ENCODE measurements around the gene PPHLN1.

PPHLN1 gene

GRCh38 chr12:42442311-42442759 lies 116.4 kb downstream of the PPHLN1 start:
- TF ChIP-seq TEAD4 (IDR thresholded peaks at IDR 0.05) (no peak), EGR1 (IDR thresholded peaks at IDR 0.05) (no peak), FOXM1 (IDR thresholded peaks at IDR 0.05; ENCODE audit: borderline replicate concordance, low read depth) (no peak), TAF1 (IDR thresholded peaks at IDR 0.05; ENCODE audit: low read depth) (no peak), ZBTB7A (IDR thresholded peaks at IDR 0.05; ENCODE audit: low read depth) (no peak), NFIC (IDR thresholded peaks at IDR 0.05) (no peak), TCF12 (IDR thresholded peaks at IDR 0.05; ENCODE audit: low read depth) (no peak), CREB1 (IDR thresholded peaks at IDR 0.05; ENCODE audit: low read depth) (no peak), RAD21 (IDR thresholded peaks at IDR 0.05; ENCODE audit: low read depth) (no peak)
- TF ChIP-seq, protein P1, sequence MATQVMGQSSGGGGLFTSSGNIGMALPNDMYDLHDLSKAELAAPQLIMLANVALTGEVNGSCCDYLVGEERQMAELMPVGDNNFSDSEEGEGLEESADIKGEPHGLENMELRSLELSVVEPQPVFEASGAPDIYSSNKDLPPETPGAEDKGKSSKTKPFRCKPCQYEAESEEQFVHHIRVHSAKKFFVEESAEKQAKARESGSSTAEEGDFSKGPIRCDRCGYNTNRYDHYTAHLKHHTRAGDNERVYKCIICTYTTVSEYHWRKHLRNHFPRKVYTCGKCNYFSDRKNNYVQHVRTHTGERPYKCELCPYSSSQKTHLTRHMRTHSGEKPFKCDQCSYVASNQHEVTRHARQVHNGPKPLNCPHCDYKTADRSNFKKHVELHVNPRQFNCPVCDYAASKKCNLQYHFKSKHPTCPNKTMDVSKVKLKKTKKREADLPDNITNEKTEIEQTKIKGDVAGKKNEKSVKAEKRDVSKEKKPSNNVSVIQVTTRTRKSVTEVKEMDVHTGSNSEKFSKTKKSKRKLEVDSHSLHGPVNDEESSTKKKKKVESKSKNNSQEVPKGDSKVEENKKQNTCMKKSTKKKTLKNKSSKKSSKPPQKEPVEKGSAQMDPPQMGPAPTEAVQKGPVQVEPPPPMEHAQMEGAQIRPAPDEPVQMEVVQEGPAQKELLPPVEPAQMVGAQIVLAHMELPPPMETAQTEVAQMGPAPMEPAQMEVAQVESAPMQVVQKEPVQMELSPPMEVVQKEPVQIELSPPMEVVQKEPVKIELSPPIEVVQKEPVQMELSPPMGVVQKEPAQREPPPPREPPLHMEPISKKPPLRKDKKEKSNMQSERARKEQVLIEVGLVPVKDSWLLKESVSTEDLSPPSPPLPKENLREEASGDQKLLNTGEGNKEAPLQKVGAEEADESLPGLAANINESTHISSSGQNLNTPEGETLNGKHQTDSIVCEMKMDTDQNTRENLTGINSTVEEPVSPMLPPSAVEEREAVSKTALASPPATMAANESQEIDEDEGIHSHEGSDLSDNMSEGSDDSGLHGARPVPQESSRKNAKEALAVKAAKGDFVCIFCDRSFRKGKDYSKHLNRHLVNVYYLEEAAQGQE (IDR thresholded peaks at IDR 0.05; ENCODE audit: low read depth) = no peak
- TF ChIP-seq, protein P2, sequence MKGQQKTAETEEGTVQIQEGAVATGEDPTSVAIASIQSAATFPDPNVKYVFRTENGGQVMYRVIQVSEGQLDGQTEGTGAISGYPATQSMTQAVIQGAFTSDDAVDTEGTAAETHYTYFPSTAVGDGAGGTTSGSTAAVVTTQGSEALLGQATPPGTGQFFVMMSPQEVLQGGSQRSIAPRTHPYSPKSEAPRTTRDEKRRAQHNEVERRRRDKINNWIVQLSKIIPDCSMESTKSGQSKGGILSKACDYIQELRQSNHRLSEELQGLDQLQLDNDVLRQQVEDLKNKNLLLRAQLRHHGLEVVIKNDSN (IDR thresholded peaks at IDR 0.05) = no peak

GRCh38 chr12:42442888-42443287 lies 116.9 kb downstream of the PPHLN1 start:
- no peak for TF ChIP-seq EP300 (IDR thresholded peaks at IDR 0.05; ENCODE audit: borderline replicate concordance)
- TF ChIP-seq, protein P1 (IDR thresholded peaks at IDR 0.05; ENCODE audit: low read depth) = no peak
- no peak for TF ChIP-seq TAF1 (IDR thresholded peaks at IDR 0.05; ENCODE audit: low read depth)
- no peak for TF ChIP-seq FOXM1 (IDR thresholded peaks at IDR 0.05; ENCODE audit: borderline replicate concordance, low read depth)
- no peak for TF ChIP-seq EGR1 (IDR thresholded peaks at IDR 0.05)
- TF ChIP-seq CEBPB (IDR thresholded peaks at IDR 0.05) = no peak
- no peak for TF ChIP-seq RAD21 (IDR thresholded peaks at IDR 0.05; ENCODE audit: low read depth)
- TF ChIP-seq, protein P2 (IDR thresholded peaks at IDR 0.05) = no peak
- no peak for TF ChIP-seq TEAD4 (IDR thresholded peaks at IDR 0.05)
- no peak for TF ChIP-seq MAX (IDR thresholded peaks at IDR 0.05)
- TF ChIP-seq TCF12 (IDR thresholded peaks at IDR 0.05; ENCODE audit: low read depth) = no peak

- no peak for TF ChIP-seq NFIC (IDR thresholded peaks at IDR 0.05)
- TF ChIP-seq MAX (IDR thresholded peaks at IDR 0.05) = no peak
- TF ChIP-seq TEAD4 (IDR thresholded peaks at IDR 0.05) = no peak
- TF ChIP-seq TAF1 (IDR thresholded peaks at IDR 0.05; ENCODE audit: low read depth) = no peak
- no peak for TF ChIP-seq RAD21 (IDR thresholded peaks at IDR 0.05; ENCODE audit: low read depth)
- TF ChIP-seq ZBTB7A (IDR thresholded peaks at IDR 0.05; ENCODE audit: low read depth) = no peak
- TF ChIP-seq, protein P2 (IDR thresholded peaks at IDR 0.05) = no peak
- TF ChIP-seq EP300 (IDR thresholded peaks at IDR 0.05; ENCODE audit: borderline replicate concordance) = no peak
- TF ChIP-seq CREB1 (IDR thresholded peaks at IDR 0.05; ENCODE audit: low read depth) = no peak
These were observed 118.4 kb downstream of the PPHLN1 start for GRCh38 chr12:42444192-42444943.

DNA sequence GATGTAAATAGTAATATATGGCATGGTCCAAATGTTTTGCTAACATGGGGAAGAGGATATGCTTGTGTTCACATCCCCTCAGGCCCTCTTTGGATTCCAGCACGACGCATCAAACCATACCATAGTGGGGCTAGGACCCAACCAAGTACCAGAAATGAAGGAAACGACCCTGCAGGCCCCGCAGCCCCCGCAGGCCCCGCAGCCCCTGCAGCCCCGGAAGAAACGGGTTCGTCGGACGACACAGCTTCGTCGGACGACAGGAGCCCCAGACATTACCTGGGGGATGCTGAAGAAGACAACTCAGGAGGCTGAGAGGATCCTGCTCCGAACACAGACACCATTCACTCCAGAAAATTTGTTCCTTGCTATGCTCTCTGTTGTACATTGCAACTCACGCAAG lies 119.9 kb downstream of the PPHLN1 start:
- no peak for TF ChIP-seq TAF1 (IDR thresholded peaks at IDR 0.05; ENCODE audit: low read depth)
- TF ChIP-seq EP300 (IDR thresholded peaks at IDR 0.05; ENCODE audit: borderline replicate concordance) = no peak
- TF ChIP-seq RAD21 (IDR thresholded peaks at IDR 0.05; ENCODE audit: low read depth) = no peak
- TF ChIP-seq, protein P1 (IDR thresholded peaks at IDR 0.05; ENCODE audit: low read depth) = no peak
- TF ChIP-seq YY1 (IDR thresholded peaks at IDR 0.05; ENCODE audit: low read depth) = no peak
- no peak for TF ChIP-seq EGR1 (IDR thresholded peaks at IDR 0.05)
- TF ChIP-seq CEBPB (IDR thresholded peaks at IDR 0.05) = no peak
- TF ChIP-seq FOXM1 (IDR thresholded peaks at IDR 0.05; ENCODE audit: borderline replicate concordance, low read depth) = no peak
- TF ChIP-seq, protein P2 (IDR thresholded peaks at IDR 0.05) = no peak
- no peak for TF ChIP-seq NFIC (IDR thresholded peaks at IDR 0.05)
- TF ChIP-seq ZBTB7A (IDR thresholded peaks at IDR 0.05; ENCODE audit: low read depth) = no peak
- TF ChIP-seq TEAD4 (IDR thresholded peaks at IDR 0.05) = no peak
- TF ChIP-seq CREB1 (IDR thresholded peaks at IDR 0.05; ENCODE audit: low read depth) = no peak
- no peak for TF ChIP-seq TCF12 (IDR thresholded peaks at IDR 0.05; ENCODE audit: low read depth)
- TF ChIP-seq MAX (IDR thresholded peaks at IDR 0.05) = no peak
